ENCODE measurements around the gene ATP13A5. TPM values are rescaled to one million over a fixed set of nuclear protein-coding genes. Genes with fewer than 3 reads are reported as not detected.
A peak's percentile ranks its signal among the peaks of the same experiment; 100 is the strongest.

The ATP13A5 gene
- total and polyA plus RNA-seq, 2 of the 8 experiments (the other 6 are each of a cell fraction or from before 2014, with no cell fraction given): not detected

DNA sequence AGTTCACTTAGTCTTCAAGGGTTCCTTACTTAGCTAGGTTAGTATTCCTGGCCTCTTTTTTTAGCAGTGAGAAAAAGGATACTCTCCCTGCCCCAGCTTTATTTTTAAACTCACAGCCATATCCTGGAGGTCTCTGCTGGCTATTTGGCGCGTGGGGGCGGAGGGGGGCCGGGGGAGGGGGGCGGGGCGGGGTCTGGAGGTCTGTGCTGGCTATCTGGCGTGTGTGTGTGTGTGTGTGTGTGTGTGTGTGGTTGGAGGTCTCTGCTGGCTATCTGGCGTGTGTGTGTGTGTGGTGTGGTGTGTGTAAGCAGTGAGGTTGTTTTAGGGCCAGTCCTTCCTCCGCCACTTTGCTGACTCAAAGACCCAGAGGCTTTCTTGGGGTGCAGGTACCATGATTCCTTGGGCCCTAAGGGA is 138.1 kb downstream of the ATP13A5 start:
- WGBS, 2 experiments (ENCODE audit: extremely low coverage in 1 of 2, insufficient coverage in 1 of 2, insufficient read length in 1 of 2, insufficient replicate concordance in 2 of 2, low coverage in 1 of 2, low lambda C conversion rate in 2 of 2, missing lambda C conversion rate in 1 of 2): no CpG with 5 or more reads among the region's 9 CpGs
- Histone ChIP-seq H3K4me3 (ENCODE audit: extremely low read depth in 1 of 4, insufficient read depth in 2 of 4, low read depth in 3 of 4, low read length in 4 of 4) (peak overlapping the region; percentile 48 to 75 (median 70)), H3K27ac (ENCODE audit: low read depth, low read length) (no peak overlapping the region), H3K9ac (replicated peaks in 1 of 4; ENCODE audit: extremely low read depth in 1 of 4, low read depth in 3 of 4, low read length in 3 of 4) (peak overlapping the region in 3 of 4 experiments; percentile 35 to 68 (median 59); a peak in 4 of 7 replicates), H2BK15ac (ENCODE audit: low read length) (no peak overlapping the region), H3K23me2 (ENCODE audit: low read depth, low read length) (peaks cover 8% of the 10 kb centered on the region; the same call in 1 of the 2 replicates), H3K9me3 (ENCODE audit: insufficient read depth in 2 of 2, low read depth in 1 of 2, low read length in 1 of 2) (no peaks in the 10 kb centered on the region), H4K20me1 (replicated peaks in 1 of 2; ENCODE audit: control insufficient read depth in 1 of 2, insufficient read depth in 2 of 2, low read length in 2 of 2) (no peaks in the 10 kb centered on the region), H3K79me1 (ENCODE audit: low read depth, low read length) (no peaks in the 10 kb centered on the region), H3K56ac (replicated peaks; ENCODE audit: insufficient read length, low read depth, low read length) (no peak overlapping the region), H2BK12ac (ENCODE audit: low read depth, low read length) (0 out of 2 replicates have a peak overlapping the region, but pooled peaks have one; percentile 68), H3K4me1 (replicated peaks in 1 of 4; ENCODE audit: control insufficient read depth in 3 of 4, insufficient read depth in 4 of 4, low read length in 3 of 4) (peaks cover 0 to 4% (median 3%) of the 10 kb centered on the region in 4 experiments; a peak in 3 of 7 replicates), H4K5ac (ENCODE audit: insufficient read length, low read depth, low read length) (peak overlapping the region; percentile 10), H3K4me2 (ENCODE audit: insufficient read depth in 1 of 2, low read depth in 2 of 2, low read length in 2 of 2) (peak overlapping the region; percentile 92), H3K4ac (replicated peaks; ENCODE audit: insufficient read length, low read depth, low read length) (no peak overlapping the region), H3K36me3 (ENCODE audit: control insufficient read depth in 2 of 4, insufficient read depth in 4 of 4, low read length in 3 of 4) (no peaks in the 10 kb centered on the region), H2BK120ac (replicated peaks; ENCODE audit: low read depth, low read length) (peak overlapping the region; percentile 61), H4K8ac (ENCODE audit: extremely low read depth, insufficient read depth, low read length) (peak overlapping the region; percentile 38; the same call in 1 of the 2 replicates), H2BK5ac (ENCODE audit: low read depth, low read length) (no peak overlapping the region; the same call in 1 of the 2 replicates), H3K14ac (ENCODE audit: insufficient read length) (no peak overlapping the region), H2AK5ac (ENCODE audit: low read depth, low read length) (no peak overlapping the region), H2AFZ (ENCODE audit: low read length) (peak overlapping the region; percentile 94), H4K91ac (replicated peaks; ENCODE audit: insufficient read length, low read length) (peak overlapping the region; percentile 84), H3K23ac (ENCODE audit: insufficient read length) (no peak overlapping the region), H3K79me2 (ENCODE audit: control insufficient read depth in 1 of 2, insufficient read depth in 2 of 2, low read length in 2 of 2) (no peaks in the 10 kb centered on the region), H2BK20ac (ENCODE audit: low read length) (no peak overlapping the region; the same call in 1 of the 2 replicates), H3K18ac (ENCODE audit: extremely low read depth, low read length) (no peak overlapping the region; the same call in 1 of the 2 replicates), H3K27me3 (replicated peaks in 1 of 4; ENCODE audit: control insufficient read depth in 3 of 4, extremely low read depth in 1 of 4, insufficient read depth in 3 of 4, low read length in 3 of 4) (peaks cover 0 to 15% (median 6%) of the 10 kb centered on the region in 4 experiments; a peak in 5 of 7 replicates)
- FAIRE-seq (no peak), DNase-seq (ENCODE audit: low read depth in 1 of 2, low spot score in 2 of 2) (no peak)
- POLR2A ChIA-PET (ENCODE audit: partially characterized antibody): no interaction called here
- TF ChIP-seq RBBP5 (IDR thresholded peaks at IDR 0.05; ENCODE audit: borderline replicate concordance, low read depth, low read length): no peak
- no peak for TF ChIP-seq JUND (IDR thresholded peaks at IDR 0.05; ENCODE audit: low read length)
- no peak for TF ChIP-seq GTF2F1 (IDR thresholded peaks at IDR 0.05; ENCODE audit: borderline replicate concordance, low read depth, low read length)
- TF ChIP-seq SIRT6 (IDR thresholded peaks at IDR 0.05; ENCODE audit: low read length): no peak
- no peak for TF ChIP-seq PHF8 (conservative IDR thresholded peaks at IDR 0.05; ENCODE audit: low read depth, low read length)
- no peak for TF ChIP-seq POLR2A (IDR thresholded peaks at IDR 0.05; ENCODE audit: control extremely low read depth in 1 of 2, low read depth in 2 of 2, low read length in 2 of 2)
- TF ChIP-seq SUZ12 (IDR thresholded peaks at IDR 0.05; ENCODE audit: low read length): no peak
- TF ChIP-seq SIN3A (conservative IDR thresholded peaks at IDR 0.05 in 1 of 2, IDR thresholded peaks at IDR 0.05 in 1 of 2; ENCODE audit: low read depth in 1 of 2, low read length in 2 of 2): no peak
- CTCF ChIA-PET (ENCODE audit: partially characterized antibody): interaction anchor here (0.9 to 1.1 kb wide), 3 partner anchors 8 to 1156 kb away, joined by 3 read pairs; no protein-coding TSS in a partner anchor
